ENCODE measurements around the gene SPATA1.

The SPATA1 gene

DNA sequence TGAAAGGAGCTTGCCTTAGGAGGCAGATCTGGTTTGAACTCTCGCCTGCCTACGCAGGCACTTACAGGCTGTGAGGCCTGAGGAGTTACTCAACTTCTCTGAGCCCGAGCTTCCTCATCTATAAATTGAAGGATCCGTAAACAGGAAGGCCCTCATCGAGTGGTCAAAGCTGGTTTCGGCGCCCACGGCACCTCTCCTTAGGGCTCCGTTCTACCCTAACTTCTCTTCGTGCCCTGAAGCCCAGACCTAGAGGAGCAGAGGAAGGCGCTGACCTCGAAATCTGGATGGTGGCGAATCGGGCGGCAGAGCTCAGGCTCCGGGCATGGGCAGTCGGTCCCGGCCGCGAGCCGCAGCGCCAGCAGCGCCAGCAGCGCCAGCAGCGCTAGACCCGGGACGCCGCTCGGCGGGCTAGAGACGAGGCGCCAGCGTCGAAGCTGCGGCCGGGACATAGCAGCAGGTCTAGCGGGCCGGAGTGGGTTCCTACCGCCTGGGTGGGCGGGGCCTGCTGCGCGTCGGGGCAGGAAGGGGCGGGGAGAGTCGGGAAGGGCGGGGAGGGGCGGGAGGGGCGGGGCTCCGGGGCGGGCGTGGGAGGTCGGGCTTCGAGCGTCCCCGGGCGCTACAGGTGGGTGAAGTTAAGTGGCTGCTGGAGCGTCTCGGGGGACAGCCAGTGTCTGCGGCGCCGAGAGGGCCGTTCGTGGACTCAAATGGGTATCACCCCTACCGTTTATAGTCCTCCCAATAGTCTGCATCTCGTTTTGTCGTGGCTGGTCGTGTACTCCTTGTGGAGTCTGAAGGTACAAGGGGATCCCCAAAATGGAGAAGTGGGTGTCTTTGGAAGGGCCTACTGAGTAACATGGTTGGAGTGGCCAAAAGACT lies 68.0 kb downstream of the SPATA1 start, which contains the start of gene CTBS:
Gene CTBS, minus strand, starts transcription at position 474 of the 876 bp plus-strand sequence. Its CDS starts 25 bp downstream, at position 449.
- no peak for TF ChIP-seq CTCF (conservative IDR thresholded peaks at IDR 0.05; ENCODE audit: low read depth, low read length)
- H3K4me3 ChIP-seq (ENCODE audit: low read length), result peak within 1 kb of the TSS; percentile 72
- DNase-seq (ENCODE audit: low read depth), result peak; percentile 44

- TF ChIP-seq CTCF (conservative IDR thresholded peaks at IDR 0.05; ENCODE audit: low read depth, low read length), result no peak
- peak overlapping the region; percentile 72 for H3K4me3 ChIP-seq (ENCODE audit: low read length)
- DNase-seq (ENCODE audit: low read depth), result no peak
These were observed 68.8 kb downstream of the SPATA1 start for GRCh38 chr1:84574936-84575335.

- DNase-seq (ENCODE audit: low read depth), result no peak
- H3K4me3 ChIP-seq (ENCODE audit: low read length), result no peak overlapping the region
- no peak for TF ChIP-seq CTCF (conservative IDR thresholded peaks at IDR 0.05; ENCODE audit: low read depth, low read length)
These were observed 75.5 kb downstream of the SPATA1 start for GRCh38 chr1:84581648-84582047.

DNA sequence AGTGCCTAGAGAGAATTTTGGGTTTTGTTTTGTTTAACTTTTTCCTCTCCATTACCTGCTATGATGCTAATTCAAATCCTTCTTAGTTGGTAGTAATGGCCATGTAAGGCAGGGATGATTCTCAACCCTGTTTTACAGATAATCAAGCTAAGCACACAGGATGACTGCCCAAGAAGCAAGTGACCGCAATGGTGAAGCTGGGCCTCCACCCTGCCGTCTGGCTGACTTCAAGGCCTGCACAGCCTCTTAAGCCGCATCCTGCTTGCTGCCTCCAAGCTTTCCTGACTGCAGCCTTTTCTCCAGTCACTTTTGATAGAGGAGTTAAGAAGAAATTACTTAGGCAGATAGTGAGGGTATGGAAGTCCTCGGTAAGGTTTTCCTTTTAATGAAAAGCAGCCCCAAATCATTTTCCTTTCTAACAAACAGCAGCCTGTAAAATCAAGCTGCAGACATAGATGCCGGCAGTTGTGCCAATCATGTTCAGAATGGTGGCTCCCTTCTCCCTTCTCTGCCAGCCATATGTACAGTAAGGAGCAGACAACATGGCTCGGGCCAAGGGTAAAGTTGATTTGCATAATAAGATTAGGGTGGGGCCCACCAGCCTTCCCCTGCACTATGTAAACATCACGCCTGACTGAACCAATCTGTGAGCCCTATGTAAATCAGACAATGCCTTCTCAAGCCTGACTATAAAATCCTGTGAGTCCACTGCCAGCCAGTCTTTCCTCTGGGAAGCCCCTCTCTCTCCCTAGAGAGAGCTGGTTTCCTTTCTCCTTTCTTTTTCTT lies 76.8 kb downstream of the SPATA1 start:
- peak; percentile 94 for DNase-seq (ENCODE audit: low read depth)
- no peak for TF ChIP-seq CTCF (conservative IDR thresholded peaks at IDR 0.05; ENCODE audit: low read depth, low read length)
- H3K4me3 ChIP-seq (ENCODE audit: low read length), result peak overlapping the region; percentile 5

- TF ChIP-seq CTCF (conservative IDR thresholded peaks at IDR 0.05; ENCODE audit: low read depth, low read length), result no peak
- no peak for DNase-seq (ENCODE audit: low read depth)
- H3K4me3 ChIP-seq (ENCODE audit: low read length), result peak overlapping the region; percentile 5
These were observed 77.5 kb downstream of the SPATA1 start for GRCh38 chr1:84583648-84584047.

DNA sequence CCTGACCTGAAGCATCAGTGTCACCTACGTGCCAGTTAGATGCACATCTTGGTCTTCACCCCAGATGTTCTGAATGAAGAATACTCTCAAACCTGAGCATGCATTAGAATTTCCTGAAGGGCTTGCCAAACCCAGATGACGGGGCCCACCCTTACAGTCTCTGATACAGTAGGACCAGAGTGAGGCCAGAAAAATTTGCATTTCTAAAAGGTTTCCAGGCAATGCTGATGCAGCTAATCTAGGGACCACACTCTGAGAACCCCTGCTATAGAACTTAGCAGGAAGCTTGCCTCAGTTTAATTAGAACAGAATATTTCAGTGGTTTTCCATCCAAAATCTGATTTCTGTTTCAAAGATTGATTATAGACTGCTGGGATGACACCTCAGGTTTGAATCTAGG lies 77.9 kb downstream of the SPATA1 start:
- no peak for DNase-seq (ENCODE audit: low read depth)
- TF ChIP-seq CTCF (conservative IDR thresholded peaks at IDR 0.05; ENCODE audit: low read depth, low read length), result no peak
- H3K4me3 ChIP-seq (ENCODE audit: low read length), result no peak overlapping the region
